Lower lobe of right lung (tissue), 2 donors: Measurements from ENCODE around the gene RDX. TPM values are rescaled to one million over a fixed set of nuclear protein-coding genes. Genes with fewer than 3 reads are reported as not detected.
"Not testable (repeated sequence)": the region's sequence is repeated elsewhere in the genome, so short reads cannot be mapped to it uniquely, and the experiment has no call there.

ENCODE experiments used
- ATAC-seq, 2 donors: fragments of 200-7000 bp; cut with Tn5 transposase; one replicate each; pipeline ENCODE4 v1.9.1; 2020 to 2022; ENCODE audit warnings: mild to moderate bottlenecking in 2 of 2, moderate library complexity in 2 of 2
- DNase-seq: peaks from one replicate; pipeline ENCODE4 v3.0.0-alpha.2; 2020
- H3K27ac ChIP-seq: fragments of 200-600 bp; one replicate; pipeline ENCODE4 v1.8.0; 2022
- H3K27me3 ChIP-seq: fragments of 200-600 bp; one replicate; pipeline ENCODE4 v1.8.0; 2022; ENCODE audit warnings: low read depth
- H3K36me3 ChIP-seq: fragments of 200-600 bp; one replicate; pipeline ENCODE4 v1.8.0; 2022; ENCODE audit warnings: mild to moderate bottlenecking
- H3K4me1 ChIP-seq: fragments of 200-600 bp; one replicate; pipeline ENCODE4 v1.8.0; 2022
- H3K4me3 ChIP-seq: fragments of 200-600 bp; one replicate; pipeline ENCODE4 v1.8.0; 2022; ENCODE audit warnings: mild to moderate bottlenecking
- H3K9me3 ChIP-seq: fragments of 200-600 bp; one replicate; pipeline ENCODE4 v1.8.0; 2022
- CTCF ChIP-seq: fragments of 200-600 bp; IDR thresholded peaks from one replicate; pipeline ENCODE4 v1.8.0; 2022; ENCODE audit warnings: antibody characterized with exemption, mild to moderate bottlenecking
- intact Hi-C: fragments of 100-400 bp; cut with DNase I; formaldehyde crosslinking; loops from one replicate; pipeline ENCODE4 v1.11.0; 2022
- total RNA-seq: library from RNA; stranded (reverse); fragmentation: NEBNext Ultra II Directional; extraction: Animal tissue kit (Norgen Biotek cat#: 25700); gene quantifications from one replicate; pipeline ENCODE4 v1.2.1, GENCODE V29; 2021
- donor health status: DM: no; HTN: yes; CAD: no; lungs with severe emphysema.

The RDX gene
- total RNA-seq, 1 donor from 2014 or later, result 152 TPM

DNA sequence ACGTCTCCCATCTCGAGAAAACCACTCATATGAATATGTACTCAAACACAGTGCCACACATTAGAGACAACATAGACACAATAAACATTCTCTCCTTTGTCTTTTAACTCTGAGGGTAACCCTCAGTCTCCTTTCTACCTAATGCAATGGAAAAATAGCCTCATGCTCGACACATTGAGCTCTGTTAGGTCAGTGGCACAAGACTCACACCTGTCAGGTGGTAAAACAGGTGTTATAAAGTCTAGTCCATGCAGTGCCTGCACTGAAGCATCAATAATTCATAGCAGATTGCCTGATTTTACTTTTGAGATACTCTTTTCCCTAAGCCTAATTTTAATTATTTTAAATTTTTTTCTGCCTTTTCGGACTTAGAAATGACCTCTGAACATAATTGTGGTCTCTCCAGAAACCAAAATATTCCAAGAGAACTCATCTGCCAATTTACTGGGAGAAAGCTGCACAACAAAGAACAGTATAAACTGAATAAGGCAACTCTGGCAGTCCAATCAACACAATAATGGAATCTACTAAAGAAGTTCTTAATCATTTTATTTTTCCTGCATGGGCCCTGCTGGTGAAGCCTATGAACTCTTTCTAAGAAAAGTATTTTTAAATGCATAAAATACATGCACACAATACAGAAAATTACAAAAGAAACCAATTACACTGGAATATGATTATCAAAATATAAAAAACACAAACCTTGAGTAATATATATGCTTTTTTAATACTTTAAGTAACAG is 9.9 kb downstream of the RDX start:
- intact Hi-C loops, result no loop called here
- Histone ChIP-seq H3K4me1 (peaks cover 18% of the 10 kb centered on the region), H3K36me3 (no peaks in the 10 kb centered on the region), H3K27me3 (no peaks in the 10 kb centered on the region), H3K4me3 (no peak overlapping the region), H3K9me3 (no peaks in the 10 kb centered on the region), H3K27ac (no peak overlapping the region)
- no peak for TF ChIP-seq CTCF
- ATAC-seq, result no peak
- no peak for DNase-seq

GRCh38 chr11:110283862-110284261 is 12.6 kb downstream of the RDX start:
- no peak for ATAC-seq
- Histone ChIP-seq H3K4me1 (peaks cover 17% of the 10 kb centered on the region), H3K36me3 (peaks cover 6% of the 10 kb centered on the region), H3K4me3 (no peak overlapping the region), H3K27me3 (no peaks in the 10 kb centered on the region), H3K9me3 (no peaks in the 10 kb centered on the region), H3K27ac (no peak overlapping the region)
- no peak for TF ChIP-seq CTCF
- no peak for DNase-seq
- intact Hi-C loops, result no loop called here

- H3K27me3 ChIP-seq, H3K27ac ChIP-seq, ATAC-seq, H3K9me3 ChIP-seq, intact Hi-C loops, H3K4me3 ChIP-seq, DNase-seq, H3K4me1 ChIP-seq: not testable (repeated sequence)
- peaks cover 11% of the 10 kb centered on the region for H3K36me3 ChIP-seq
Measured at GRCh38 chr11:110280595-110280994, 15.8 kb downstream of the RDX start.

DNA sequence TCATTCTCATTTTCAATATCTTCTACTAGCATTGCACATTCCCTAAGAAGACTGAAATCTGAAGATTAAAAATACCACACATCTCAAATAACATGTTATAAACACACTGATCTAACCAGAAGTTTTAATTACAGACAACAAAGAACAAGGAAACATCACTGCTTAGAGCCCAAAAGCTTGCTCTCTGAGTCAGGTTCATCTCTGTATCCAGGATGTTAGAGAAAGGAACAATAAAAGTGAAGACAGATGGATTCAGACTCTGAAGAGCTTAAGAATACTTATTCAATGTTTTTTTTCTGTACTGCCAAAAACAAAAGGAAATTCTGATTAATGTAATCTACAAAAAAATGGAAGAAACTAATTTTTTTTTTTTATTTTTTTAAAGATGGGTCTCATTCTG is 16.5 kb downstream of the RDX start:
- DNase-seq (no peak), ATAC-seq (no peak)
- peaks cover 11% of the 10 kb centered on the region for H3K36me3 ChIP-seq
- intact Hi-C loops, result no loop called here
- no peaks in the 10 kb centered on the region for H3K4me1 ChIP-seq
- H3K27ac ChIP-seq, result no peak overlapping the region
- no peak for TF ChIP-seq CTCF
- H3K9me3 ChIP-seq, result no peaks in the 10 kb centered on the region
- H3K27me3 ChIP-seq, result no peaks in the 10 kb centered on the region
- no peak overlapping the region for H3K4me3 ChIP-seq

DNA sequence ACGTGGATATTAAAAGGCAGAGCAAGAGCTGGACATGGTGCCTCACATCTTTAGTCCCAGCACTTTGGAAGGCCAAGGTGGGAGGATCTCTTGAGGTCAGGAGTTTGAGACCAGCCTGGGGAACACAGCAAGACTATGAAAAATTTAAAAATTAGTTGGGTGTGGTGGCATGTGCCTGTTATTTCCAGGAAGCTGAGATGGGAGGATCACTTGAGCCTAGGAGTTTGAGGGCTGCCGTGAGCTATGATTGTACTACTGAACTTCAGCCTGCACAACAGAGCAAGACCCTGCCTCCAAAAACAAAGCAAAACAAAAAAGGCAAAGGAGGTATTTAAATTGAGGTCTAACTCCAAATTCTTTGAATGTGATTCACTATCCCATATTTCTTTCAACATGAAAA is 23.5 kb downstream of the RDX start:
- no peak for ATAC-seq
- no peak overlapping the region for H3K4me3 ChIP-seq
- no peak overlapping the region for H3K27ac ChIP-seq
- peaks cover 35% of the 10 kb centered on the region for H3K36me3 ChIP-seq
- intact Hi-C loops, result no loop called here
- no peak for DNase-seq
- no peaks in the 10 kb centered on the region for H3K27me3 ChIP-seq
- no peak for TF ChIP-seq CTCF
- H3K4me1 ChIP-seq, result no peaks in the 10 kb centered on the region
- H3K9me3 ChIP-seq, result no peaks in the 10 kb centered on the region

DNA sequence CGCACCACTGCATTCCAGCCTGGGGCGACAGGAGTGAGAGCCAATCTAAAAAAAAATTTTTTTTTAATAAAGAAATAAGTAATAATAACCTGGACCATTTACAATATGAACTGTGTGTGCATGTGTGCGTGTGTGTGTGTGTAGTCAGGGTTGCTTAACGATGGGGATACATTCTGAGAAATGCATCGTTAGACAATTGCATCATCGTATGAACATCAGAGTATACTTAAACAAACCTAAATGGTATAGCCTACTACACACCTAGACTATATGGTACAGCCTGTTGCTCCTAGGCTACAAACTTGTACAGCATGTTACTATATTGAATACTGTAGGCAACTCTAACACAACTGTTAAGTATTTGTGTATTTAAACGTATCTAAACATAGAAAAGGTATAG is 26.4 kb downstream of the RDX start:
- Histone ChIP-seq H3K4me1 (no peaks in the 10 kb centered on the region), H3K36me3 (peaks cover 35% of the 10 kb centered on the region), H3K27ac (no peak overlapping the region), H3K9me3 (no peaks in the 10 kb centered on the region), H3K27me3 (no peaks in the 10 kb centered on the region), H3K4me3 (no peak overlapping the region)
- ATAC-seq (no peak), DNase-seq (no peak)
- TF ChIP-seq CTCF, result no peak
- intact Hi-C loops, result no loop called here
